HG03442 (cell line): Measurements from ENCODE around the gene RNASEH1.
"Not testable (repeated sequence)": the region's sequence is repeated elsewhere in the genome, so short reads cannot be mapped to it uniquely, and the experiment has no call there.

ENCODE experiments used
- ATAC-seq: cut with Tn5 transposase; IDR thresholded peaks from one replicate; pipeline ENCODE4 v1.9.1; 2021; ENCODE audit warnings: mild to moderate bottlenecking, moderate library complexity; ENCODE audit not compliant: unreplicated experiment

RNASEH1 gene

DNA sequence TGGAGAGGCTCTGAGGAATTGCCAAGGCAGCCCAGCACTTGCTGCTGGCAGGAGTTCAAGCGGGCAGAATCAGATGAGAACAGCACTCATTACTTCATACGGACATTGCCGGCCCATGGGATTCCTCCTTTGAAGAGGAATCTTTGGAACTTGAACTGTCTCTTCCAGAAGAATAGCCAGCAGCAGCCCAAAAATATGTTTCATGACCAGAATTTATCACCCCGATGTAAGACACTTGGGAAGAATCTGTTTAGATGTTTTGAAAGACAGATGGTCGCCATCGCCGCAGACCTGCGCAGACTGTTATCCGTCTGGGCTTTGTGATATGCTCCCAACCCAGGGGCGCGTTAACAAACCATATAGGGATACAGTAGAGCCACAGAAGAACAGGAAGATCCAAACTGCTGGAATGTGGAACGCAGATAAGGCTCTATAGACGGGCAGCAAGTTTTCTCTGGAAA lies 35.1 kb downstream of the RNASEH1 start:
- ATAC-seq = no peak

- ATAC-seq = no peak
Measured at GRCh38 chr2:3520591-3520990, 37.5 kb downstream of the RNASEH1 start.

- peak; percentile 57 for ATAC-seq
Measured at GRCh38 chr2:3519255-3520205, 38.6 kb downstream of the RNASEH1 start, which contains the start of gene ADI1. Gene ADI1, minus strand, starts transcription at chr2:3519531. Its CDS starts 44 bp downstream, at chr2:3519487.

DNA sequence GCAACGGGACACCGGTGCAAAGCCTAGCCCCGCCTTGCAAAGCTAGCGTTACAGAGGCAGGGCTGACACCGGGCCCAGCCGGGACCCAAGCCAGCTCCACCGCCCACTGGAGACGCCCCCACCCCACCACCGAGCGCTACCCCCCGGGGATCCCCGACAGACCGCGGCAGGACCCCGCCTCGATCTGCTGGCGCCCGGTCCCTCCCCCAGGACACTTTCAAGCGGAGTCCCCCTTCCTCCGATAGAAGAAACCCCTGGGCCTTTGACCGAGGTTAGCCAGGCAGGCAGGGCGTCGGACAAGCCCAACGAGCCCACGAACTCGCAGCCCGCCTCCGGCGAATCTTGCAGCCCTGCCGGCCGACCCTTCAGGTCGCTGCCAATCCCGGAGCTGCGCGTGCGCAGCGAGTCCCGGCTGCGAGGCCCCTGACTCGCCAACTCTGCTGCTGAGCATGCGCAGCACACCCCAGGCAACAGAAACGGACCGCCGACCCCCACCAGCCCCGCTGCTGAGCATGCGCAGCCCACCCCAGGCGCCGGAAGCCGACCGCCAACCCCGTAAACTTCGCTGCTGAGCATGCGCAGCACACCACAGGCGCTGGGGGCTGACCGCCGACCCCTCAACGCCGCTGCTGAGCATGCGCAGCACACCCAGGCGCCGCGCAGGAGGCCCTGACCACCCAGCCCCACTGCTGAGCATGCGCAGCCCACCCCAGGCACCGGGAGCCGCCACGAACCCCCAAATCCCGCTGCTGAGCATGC lies 39.5 kb downstream of the RNASEH1 start:
- peak; percentile 74 for ATAC-seq

- ATAC-seq = no peak
Measured at GRCh38 chr2:3517948-3518495, 40.1 kb downstream of the RNASEH1 start.

- ATAC-seq = no peak
Measured at GRCh38 chr2:3516831-3517230, 41.3 kb downstream of the RNASEH1 start.

GRCh38 chr2:3515438-3515837 lies 42.7 kb downstream of the RNASEH1 start:
- ATAC-seq = not testable (repeated sequence)

- no peak for ATAC-seq
Measured at GRCh38 chr2:3513026-3513810, 44.9 kb downstream of the RNASEH1 start.

DNA sequence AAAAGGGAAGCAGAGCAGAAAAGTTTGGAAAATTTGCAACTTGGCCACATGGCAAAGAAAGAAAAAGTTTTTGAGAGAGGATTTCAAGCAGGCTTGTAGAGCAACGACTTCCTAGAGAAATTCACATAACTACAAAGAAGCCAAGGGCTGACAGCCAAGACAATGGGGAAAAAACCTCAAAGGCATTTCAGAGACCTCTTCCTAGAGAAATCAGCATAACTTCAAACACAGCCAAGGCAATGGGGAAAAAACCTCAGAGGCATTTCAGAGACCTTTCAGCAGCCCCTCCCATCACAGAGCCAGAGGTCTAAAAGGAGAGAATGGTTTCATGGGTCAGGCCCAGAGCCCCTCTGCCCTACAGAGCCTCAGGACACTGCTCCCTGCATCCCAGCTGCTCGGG lies 46.0 kb downstream of the RNASEH1 start:
- ATAC-seq = no peak

DNA sequence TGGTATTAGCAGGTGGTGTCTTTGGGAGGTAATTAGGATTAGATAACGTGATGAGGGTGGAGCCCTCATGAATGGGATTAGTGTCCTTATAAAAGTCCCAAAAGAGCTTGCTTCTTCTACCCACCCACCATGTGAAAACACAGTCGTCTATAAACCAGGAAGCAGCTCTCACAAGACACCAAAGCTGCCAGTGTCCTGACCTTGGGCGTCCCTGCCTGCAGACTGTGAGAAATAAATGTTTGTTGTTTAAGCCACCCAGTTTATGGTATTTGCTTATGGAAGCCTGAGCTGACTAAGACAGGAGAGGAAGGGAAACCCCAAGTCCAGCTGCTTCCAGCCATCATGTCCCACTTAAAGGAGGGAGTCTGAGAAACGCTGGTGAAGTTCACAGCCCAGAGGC lies 52.4 kb downstream of the RNASEH1 start:
- ATAC-seq = peak; percentile 89

GRCh38 chr2:3504741-3505140 lies 53.4 kb downstream of the RNASEH1 start:
- ATAC-seq = no peak

DNA sequence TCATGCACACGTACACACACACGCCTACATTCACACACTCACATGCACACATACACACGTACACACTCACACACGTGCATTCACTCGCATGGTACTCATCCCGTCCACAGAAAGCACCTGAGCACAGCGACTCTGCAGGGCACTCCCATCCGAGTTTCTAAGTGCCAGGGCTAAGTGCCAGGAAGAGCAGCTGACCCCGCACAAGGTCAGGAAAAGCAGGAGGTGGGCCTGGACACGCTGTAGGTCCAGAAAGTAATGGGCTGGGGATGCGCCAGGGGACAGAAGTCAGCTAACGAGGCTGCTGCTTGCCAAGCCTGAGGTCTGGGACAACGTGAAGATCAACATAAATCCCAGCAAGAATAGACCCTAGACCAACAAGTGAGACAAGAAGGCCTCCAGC lies 54.6 kb downstream of the RNASEH1 start:
- ATAC-seq = no peak

DNA sequence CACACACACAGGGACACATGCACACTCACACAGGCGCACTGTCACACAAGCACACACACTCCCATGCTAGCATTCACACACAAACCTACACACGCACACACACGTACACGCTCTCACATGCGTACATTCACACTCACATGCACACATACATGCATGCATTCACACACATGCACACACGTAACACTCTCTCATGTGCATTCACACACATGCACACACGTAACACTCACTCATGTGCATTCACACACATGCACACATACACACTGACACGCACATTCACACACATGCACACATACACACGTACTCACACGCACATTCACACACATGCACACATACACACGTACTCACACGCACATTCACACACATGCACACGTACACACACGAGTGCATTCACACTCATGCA lies 55.1 kb downstream of the RNASEH1 start:
- no peak for ATAC-seq

DNA sequence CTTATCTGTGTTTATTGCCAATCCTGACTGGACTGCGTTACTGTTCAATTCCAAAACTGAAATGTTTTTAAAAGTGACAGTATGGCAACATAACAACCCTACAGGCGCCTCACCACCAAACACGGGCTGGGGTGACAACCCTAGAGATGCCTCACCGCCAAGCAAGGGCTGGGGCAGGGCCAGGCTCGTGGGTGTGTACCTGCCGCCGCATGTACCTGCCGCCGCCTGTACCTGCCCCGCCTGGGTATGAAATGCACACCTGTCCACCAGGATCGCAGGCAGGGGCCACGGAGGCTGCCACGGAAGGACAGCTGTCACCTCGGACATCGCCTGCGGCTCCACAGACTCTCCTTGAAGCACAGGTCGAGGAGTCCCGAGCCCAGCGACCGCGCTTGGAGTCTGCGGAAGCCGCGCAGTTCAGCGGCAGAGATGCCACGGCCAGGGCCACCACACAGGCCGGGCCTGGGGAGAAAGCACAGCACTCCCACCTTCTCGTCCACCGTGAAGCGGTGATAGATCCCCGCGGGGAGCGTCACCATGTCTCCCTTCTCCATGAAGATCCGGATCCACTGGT lies 57.7 kb downstream of the RNASEH1 start:
- ATAC-seq = no peak

DNA sequence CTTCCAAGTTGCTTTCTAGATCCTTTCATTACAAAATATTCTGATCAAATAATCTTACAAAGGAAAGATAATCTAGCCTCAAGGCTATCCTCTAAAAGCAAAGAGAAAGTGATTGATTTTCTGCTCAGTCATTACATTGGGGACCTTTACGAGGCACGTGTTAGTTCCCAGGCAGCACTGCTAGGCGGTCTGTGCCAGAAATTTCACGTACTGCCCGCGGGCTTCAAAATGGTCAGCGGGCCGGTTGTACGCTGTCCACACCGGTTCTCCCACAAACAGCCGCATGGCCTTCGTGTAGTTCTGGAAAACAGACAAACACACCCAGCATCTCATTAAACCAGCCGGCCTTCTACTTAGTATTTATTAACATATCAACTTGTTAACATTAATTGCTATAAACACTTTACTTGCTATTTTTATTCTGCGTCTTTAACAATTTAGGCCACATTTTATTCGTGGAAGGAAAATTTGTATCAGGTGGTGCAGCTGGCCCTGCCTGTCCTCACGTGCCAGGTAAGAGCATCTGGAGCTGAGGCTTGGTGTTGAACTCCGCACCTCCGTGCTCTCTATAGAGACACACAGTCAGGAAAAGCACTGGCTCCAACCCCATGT lies 59.2 kb downstream of the RNASEH1 start:
- ATAC-seq = no peak

DNA sequence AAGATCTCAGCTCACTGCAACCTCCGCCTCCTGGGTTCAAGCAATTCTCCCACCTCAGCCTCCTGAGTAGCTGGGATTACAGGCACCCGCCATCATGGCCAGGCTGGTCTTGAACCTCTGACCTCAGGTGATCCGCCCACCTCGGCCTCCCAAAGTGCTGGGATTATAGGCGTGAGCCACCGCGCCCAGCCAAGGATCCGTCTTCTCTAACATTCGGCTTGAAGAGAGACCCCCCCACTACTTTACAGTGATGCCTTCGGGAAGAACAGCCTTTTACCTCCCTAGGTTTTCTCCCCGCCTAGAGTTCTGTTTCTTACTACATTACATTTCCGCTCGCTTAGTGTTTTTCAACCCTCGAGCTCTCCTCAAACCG lies 61.4 kb downstream of the RNASEH1 start:
- ATAC-seq = not testable (repeated sequence)
